Fibroblast of skin of scalp (primary cell): Measurements from ENCODE around the gene TMEM9.
A peak's percentile ranks its signal among the peaks of the same experiment; 100 is the strongest.
"Not testable (repeated sequence)": the region's sequence is repeated elsewhere in the genome, so short reads cannot be mapped to it uniquely, and the experiment has no call there.

Experiments
- DNase-seq: peaks from one replicate; pipeline ENCODE4 v3.0.0-alpha.2; 2013

TMEM9 gene

DNA sequence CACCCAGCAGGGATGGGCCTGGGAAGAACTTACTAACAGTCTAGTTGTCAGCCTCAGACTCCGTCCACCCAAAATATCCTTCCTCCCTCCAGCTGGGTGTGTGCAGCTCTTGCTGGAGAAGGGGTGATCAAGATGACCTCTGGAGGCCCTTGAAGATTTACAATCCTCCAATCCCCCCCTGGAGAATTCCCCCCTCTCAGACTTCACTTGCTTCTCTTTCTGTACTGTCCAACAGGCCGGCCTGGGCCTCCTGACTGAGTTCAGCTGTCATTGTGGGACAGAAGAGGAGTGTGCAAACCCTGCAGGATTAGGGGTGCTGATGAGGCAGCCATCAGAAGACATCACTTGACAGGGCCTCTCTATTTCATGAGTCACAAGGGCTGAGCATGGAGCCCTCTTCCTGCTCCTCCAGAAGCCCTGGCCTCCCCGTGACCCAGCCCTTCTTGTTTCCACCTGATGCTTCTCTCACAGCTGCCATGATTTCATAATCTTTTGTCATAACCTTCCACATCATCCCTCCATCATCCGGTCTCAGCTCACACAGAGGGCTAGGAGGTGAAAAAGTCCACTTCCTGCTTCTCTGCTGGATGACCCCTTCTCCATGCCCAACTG, 18.8 kb upstream of the TMEM9 start:
- DNase-seq = no peak

DNA sequence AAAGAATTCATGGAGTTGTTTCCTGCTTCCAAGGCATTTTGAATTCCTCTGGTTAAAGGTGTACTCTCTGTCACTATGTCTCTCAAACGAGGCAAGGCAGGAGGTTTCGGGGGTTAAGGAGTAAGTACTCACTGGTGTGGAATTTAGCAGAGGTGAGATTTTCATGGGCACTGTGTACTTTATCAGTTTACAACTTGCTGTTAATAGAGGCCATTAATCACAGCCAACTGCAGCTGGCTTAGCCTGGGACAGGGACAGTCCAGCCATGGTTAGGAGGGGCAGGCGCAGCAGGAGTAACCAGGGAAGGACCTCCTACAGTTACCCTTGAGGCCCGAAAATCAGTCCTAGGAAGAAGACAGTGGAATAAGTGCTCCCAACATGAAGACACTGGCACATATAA, 18.1 kb upstream of the TMEM9 start:
- no peak for DNase-seq

DNA sequence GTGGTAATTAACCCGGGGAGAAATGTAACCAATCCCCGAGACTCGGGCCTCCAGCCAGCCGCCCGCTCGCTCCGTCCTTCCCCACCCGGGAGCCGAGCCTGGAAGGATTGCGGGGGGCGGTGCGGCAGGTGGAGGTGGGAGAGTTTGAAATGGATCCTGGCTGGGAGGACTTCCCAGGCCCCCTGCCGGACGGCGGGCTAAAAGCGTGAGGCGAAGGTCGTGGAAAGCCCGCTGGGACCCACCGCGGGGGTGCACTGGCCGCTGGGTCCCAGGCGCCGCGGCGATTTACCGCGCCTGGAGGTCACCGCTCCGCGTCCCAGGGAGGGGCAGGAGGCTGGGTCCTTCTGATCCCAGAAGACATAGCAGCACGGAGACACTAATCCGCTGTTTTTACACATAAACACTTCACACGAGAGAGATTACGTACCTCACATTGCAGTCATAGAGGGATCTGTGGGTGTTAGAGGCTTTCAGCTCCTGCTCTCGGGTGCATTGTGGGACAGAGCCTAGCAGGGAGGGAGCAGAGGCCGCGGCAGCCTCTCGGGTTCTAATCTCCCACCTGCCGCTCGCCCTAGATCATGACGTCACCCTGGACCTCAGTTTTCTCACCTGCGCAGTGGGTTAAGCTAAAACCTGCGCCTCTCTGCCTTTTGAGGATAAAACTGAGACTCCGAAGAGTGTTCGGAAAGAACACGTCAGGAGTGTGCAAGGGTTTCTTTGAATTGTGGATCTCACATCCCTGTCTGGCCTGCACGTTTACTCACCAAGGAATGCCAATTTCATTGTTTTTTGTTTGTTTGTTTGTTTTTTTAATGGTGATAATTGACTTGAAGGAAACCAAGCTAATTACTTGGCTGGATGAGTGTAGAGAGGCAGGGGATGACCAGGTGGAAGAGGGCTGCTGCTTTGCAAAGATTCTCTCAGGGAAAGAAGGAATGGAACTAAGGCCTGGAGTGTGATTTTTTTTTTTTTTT, 17.1 kb upstream of the TMEM9 start:
- peak; percentile 52 for DNase-seq

DNA sequence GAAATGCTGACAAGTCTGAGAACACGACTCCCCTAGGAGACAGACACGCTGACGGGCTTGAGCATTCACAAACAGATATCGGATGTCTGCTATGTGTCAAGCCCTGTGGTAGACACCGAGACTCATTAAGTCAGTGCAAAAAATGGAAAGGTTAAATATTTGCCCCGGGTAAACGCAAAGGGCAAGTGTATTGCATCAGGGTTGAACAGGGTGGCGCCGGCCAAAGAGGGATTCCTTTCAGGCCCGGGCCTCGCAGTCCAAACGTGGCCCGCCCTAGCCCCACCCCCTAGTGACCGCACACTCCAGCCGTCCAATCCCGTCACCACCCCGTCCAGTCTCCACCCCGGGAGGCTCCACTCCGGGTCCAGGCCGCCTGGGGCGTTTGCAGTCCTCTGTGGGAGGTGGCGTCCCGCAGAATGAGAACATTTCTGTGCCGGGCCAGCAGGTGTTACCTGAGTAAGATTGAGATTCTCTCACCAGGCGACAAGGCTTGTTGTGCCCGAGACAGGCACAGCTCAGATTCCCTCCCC, 16.3 kb upstream of the TMEM9 start:
- DNase-seq = peak; percentile 92

DNA sequence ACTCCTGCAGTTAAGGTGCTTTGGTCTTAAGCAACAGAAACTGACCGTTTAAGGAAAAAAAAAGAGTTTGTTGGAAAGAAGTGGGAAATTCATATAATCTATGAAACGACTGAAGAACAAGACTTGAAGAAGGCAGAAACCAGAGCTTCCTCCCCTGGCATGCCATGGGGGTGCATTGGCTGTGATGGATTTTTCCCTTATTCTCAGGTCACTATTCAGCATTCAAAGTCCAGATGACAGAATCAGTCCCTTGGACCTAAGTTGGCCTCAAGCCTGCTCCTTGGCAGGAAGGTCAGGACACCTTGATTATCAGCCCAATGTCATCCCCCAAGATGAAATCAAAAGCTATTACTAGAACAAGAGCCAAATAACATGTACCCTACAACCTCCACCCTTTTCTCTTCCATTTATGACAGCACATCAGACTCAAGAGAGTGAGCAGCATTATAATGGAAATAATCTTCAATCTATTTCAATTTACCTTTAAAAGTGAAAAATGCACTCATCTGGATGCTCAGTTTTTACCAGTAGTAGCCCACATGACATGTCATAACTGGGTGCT, 15.8 kb upstream of the TMEM9 start:
- DNase-seq = no peak

DNA sequence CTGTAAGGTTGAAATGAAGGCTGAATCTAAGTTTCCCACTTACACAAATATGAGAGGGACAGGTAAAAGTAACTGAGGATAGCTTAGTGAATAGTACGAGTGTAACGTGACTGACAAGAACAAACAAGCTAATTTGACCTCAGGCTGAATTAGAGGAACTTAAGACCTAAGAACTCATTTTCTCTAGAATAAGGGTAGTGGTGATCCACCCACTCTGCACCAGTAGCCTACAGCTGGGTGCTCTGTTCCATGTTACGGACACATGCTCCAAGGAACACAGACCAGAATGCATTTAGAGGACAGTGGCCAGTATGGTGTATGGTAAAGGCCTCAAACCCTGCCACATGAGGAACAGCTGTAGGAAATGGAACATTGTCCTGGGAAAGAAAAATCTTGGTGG, 14.9 kb upstream of the TMEM9 start:
- DNase-seq = no peak

DNA sequence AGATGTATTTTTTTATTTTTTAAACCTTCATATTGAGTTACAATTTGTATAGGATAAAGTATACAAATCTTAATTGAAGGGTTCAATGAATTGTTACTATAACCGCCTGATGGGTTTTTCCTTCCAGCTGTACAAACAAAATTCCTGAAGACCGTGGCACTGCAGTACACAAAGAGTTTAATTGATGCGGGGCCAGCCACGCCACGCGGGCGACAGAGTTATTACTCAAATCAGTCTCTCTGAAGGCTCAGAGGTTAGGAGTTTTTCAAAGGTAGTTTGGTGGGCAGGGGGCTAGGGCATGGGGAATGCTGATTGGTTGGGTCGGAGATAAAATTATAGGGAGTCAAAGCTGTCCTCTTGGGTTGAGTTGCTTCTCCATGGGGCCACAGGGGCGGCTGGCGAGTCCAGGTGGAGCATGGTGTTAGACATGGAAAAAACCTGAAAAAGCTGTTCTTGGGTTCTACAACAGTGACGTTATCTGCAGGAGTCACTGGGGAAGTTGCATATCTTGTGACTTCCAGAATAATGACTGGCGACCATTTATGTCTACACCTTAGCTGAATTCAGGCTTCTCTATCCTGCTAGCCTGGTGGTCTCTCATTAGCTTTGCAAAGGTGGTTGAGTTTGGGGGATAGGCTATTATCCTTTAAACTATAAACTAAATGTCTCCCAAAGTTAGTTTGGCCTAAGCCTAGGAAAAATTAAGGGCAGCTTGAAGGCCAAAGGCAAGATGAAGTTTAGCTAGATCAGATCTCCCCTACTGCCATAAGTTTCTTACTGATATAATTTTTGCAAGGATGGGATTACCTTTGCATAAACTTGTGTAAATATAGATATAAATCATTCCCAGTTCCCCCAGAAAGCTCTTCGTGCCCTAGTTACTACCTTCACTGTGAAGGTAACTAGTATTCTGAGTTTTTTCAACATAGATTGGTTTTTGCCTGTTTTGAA, 13.0 kb upstream of the TMEM9 start:
- DNase-seq = no peak

DNA sequence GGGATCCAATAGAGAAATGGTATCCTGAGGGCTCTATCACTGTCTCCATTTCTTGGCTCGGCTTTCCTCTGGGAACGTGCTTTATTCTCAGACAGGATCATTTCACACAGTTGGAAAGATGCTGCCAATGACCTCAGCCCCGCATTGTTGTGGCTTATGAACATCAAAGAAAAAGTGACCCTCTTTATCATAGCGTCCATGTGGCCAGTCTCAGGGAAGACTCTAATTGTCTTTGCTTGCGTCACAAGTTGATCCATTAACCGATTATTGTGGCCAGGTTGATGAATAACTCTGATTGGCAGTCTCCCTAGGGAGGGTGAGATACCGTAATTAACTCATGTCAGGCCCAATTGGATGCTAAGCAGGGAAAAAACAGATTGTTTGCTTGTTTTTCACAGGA, 10.4 kb upstream of the TMEM9 start:
- no peak for DNase-seq

DNA sequence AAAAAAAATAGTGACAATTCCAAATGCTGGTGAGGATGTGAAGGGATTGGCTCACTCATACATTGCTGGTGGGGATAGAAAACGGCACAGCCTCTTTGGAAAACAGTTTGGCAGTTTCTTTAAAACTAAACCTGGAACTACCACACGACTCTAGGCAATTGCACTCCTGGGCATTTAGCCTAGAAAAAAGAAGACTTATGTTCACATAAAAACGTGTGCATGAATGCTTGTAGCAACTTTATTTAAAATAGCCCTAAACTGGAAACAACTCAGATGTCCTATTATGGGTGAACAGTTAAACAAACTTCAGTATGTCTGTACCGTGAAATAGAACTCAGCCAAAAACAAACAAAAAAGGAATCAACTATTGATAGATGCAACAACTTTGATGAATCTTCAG, 9.4 kb upstream of the TMEM9 start:
- DNase-seq = no peak

DNA sequence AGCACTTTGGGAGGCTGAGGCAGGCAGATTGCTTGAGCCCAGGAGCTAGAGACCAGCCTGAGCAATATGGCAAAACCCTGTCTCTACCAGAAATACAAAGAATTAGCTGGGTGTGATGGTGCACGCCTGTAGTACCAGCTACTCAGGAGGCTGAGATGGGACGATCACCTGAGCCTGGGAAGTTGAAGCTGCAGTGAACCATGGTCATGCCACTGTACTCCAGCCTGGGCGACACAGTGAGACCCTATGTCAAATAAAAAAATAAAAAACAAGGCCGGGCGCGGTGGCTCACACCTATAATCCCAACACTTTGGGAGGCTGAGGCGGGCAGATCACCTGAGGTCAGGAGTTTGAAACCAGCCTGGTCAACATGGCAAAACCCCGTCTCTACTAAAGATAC, 8.8 kb upstream of the TMEM9 start:
- not testable (repeated sequence) for DNase-seq

DNA sequence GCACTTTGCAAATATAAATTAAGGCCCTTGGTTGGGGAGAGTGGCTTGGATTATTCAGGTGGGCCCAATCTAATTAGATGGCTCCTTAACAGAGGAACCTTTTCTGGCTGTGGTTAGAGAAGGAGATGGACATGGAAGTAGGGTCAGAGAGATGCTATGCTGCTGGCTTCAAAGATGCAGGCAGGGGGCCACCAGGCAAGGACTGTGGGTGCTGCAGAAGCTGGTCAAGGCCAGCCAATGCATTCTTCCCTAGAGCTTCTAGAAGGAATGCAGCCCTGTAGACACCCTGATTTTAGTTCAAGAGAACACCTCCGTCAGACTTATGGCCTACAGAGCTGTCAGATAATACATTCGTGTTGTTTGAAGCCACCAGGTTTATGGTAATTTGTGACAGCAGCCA, 3.7 kb upstream of the TMEM9 start:
- no peak for DNase-seq

DNA sequence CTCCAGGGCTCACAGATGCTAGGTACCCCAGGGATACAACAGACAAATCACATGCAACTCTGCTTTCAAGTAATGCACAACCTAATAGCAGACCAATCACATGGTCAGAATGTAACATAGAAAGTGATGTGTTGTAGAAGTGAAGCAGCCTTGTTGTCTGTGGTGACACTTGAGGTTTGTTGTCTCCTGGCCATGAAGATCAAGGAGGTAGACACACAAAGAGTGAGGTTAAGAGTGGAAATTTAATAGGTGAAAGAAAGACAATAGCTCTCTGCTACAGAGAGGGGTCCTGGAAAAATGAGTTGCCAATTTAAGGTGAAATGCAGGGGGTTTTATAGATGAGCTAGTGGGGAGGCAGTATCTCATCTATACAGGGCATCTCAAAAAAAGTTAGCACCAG, 2.5 kb upstream of the TMEM9 start:
- DNase-seq = no peak

DNA sequence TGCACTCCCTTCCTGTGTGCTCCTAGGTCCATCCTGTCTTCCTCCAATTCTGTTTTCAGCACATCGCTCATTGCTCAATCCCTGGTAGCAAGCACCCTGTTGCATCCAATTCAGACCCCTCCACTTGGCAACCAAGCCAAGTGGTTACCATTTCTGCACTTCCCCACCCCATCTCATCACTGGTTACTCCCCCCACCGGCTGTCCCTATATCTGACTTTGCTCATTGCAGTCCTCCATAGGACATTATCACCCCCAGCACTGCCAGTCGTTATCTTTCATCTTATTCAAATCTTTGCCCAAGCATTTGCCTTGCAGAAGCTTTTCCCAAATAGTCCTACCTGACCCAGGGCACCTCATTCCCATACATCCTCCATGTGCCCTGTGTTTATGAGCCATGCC, 2.1 kb upstream of the TMEM9 start:
- DNase-seq = no peak

DNA sequence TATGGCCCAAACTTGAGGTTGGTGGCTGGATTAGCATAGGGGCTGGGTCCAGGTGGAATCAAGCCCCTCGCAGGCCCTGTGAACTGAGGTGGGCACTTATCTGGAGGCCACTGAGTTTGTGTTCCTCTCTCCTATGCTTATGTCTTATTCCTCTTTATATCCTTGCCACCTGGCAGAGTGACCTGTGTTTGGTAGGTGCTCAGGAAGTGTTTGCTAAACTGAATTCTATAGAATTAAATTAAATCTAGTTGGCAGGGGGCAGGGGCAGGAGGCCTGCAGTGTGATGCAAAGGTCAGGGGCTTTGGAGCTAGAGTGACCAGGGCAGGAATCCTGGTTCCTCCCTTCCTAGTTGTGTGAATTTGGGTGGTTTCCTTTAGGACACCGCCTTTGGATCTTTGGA, 1.1 kb upstream of the TMEM9 start:
- DNase-seq = no peak

DNA sequence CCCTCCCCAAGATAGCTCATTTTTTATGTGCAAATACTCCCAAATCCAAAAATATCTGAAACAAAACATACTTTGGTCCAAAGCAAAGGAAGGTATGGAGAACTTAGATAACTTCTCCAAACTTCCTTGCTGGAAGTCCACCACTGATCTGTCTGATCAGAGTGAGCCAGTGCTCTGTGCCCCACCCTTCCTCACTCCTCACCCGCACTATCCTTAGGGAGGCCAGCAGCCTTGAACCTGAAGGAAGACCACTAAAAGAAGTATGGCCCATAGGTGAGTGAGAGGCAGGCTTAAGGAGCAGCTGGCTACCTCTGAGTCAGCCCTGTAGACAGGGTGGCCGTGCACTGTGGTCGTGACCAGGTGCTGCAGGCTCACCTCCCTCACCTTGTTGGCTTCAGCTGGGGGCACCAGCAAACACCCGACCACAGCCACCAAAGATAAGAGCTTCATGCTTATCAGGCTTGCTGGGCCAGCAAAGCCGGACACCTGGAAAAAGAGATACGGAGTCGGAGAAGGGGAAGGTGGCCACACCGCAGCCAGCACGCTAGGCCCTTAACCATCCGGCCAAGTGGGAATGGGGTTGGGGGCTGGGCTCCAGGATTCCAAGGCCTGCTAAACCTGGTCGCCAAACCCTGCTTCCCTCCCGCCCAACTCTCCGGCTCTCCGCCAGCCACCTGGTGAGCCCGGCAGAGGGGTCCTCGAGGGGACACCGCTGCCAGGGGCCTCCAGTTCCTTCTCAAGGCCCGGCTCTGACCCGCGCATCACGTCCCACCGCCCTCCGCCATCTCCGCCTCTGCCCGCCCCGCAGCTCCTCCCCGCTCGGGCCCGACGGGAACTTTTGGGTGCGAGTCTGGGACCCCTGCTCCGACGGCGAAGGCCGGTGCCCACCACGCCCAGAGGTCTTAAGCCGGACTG, 543 bp downstream of the TMEM9 start:
- DNase-seq = no peak

DNA sequence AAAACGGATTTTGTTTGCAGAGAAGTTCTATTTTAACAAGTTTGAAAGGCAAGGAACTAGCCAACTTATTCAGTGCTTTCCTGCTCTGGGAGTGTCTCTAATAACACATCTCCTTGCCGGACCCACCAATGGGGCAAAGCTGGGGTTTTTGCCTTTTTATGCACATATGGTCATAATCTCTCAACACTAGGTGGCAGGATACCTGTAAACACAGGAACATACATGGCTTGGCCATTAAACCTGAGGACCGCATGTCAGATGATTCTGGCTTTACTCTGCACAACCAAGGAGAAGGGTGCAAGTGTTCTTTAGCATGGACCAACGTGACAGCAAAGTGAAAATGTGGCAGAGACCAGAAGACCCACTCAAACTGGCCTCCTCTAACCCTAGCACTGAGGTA, 4.9 kb downstream of the TMEM9 start:
- DNase-seq = peak; percentile 41

DNA sequence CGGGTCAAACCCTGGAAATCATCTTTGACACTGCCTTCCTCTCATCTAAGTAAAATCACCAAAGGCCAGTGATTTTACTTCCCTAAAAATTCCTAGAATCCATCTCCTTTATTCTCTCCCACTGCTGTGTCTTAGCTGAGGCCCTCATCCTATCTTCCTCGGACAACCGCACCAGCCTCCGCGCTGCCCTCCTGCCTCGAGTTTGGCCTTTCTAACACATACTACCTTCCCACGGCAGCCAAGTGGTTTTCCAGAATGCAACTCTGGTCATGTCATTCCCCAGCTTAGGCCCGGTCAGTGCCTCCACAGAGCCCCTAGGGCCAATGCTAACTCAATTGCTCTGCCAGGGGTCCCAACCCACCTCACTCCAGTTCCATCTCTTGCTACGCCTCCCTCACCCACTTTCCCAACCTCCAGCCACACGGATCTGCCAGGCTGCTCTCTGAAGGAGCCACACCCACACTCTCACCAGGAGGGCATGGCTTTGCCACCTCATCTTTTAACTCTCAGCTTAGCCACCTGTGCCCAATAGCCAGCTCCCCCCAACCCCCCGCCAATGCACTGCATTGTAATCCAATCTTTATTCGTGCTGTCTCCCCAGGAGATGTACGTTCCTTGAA, 6.8 kb downstream of the TMEM9 start:
- no peak for DNase-seq

DNA sequence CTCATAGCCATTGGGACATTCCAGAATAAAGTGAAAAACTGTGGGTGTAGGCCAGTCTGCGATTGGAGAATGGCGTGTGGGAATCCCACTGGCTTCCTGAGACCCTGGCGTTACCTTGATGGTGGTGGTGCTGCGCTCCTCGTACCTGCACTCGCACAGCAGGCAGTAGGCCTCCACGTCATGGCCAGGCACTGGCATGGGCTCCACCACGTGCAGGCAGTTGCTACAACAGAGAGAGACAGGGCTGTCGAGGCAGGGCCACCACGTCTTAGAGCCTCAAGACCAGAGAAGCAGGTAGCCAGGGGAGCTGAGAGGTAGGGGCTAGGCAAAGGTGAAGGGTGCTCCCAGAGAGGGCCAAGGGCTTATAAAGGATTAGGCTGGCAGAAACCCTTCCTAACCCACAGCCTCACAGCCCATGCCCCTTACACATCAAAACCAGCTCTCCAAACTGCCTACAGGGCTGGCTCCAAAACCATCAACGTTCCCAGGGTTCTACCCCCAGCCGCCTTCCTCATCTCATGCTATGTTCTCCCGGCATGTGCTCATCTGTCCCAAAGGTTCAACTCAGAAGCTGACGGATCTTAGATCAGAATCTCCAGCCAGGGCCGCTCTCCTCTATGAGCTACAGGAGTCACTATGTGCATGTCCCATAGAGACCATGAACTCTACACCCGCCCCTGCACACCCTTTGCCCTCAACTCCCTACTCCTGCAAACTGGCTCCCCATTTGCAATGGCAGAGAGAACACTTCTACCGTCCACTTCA, 7.5 kb downstream of the TMEM9 start:
- no peak for DNase-seq

DNA sequence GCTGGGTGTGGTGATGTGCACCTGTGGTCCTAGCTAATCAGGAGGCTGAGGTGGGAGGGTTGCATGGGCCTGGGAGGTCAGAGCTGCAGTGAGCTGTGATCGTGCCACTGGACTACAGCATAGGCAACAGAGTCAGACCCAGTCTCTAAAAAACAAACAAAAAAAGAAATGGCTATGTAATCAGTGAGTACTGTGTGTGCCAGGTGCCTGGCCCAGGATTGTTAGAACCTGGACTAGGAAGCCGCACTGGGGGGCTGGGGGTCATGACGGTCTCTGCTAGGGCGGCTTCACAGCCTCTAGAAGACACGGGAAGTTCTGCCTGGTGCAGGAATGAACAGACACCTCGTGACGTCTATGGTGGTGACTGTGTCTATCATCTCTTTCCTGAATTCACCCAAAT, 8.5 kb downstream of the TMEM9 start:
- no peak for DNase-seq

DNA sequence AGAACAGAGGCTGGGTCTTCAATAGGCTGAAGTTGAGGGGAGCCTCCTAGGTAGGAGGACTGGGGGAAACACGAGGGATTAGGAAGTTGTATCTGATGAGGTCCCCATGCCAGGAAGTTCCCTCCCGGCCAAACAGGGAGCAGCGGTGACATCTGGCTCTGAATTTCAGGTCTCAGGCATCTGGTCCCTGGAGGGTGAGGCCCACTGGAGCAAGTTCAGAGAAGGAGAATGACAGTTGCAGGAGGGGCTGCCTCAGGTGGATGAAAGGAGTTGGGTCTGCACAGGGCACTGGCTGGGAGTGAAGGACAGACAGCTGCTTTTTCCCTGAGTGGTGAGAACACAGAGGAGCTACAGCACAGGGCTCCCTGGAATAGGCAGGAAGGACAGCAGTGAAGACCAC, 9.1 kb downstream of the TMEM9 start:
- DNase-seq = no peak
